IMR-90 (cell line): ENCODE measurements around the gene ADPRS. TPM values are rescaled to one million over a fixed set of nuclear protein-coding genes. Genes with fewer than 3 reads are reported as not detected.

Source experiments
- ATAC-seq: fragments of 200-7000 bp; cut with Tn5 transposase; 2 replicates; pipeline ENCODE4 v1.9.1; 2020; ENCODE audit warnings: low read depth, mild to moderate bottlenecking, moderate library complexity
- BruUV-seq: library from RNA; stranded (reverse); fragments of 400-500 nt; replicated peaks from 2 replicates; lab custom pipeline; 2021; lab: Mats Ljungman, UMichigan
- CTCF ChIA-PET: fragments of 300-600 bp; formaldehyde crosslinking; extraction: SDS; loops from one replicate; lab custom pipeline; 2021; ENCODE audit warnings: antibody characterized with exemption; lab: Yijun Ruan, JAX
- POLR2A ChIA-PET: fragments of 300-600 bp; sonication (Branson Sonifier 250); formaldehyde crosslinking; loops from one replicate; lab custom pipeline; 2022; ENCODE audit warnings: antibody characterized with exemption; ENCODE audit not compliant: unreplicated experiment; lab: Charles Lee
- DNase-seq: peaks from one replicate; pipeline ENCODE4 v3.0.0; 2013
- H2AFZ ChIP-seq: replicated peaks from 2 replicates; pipeline ENCODE3; 2013; ENCODE audit warnings: low read length, mild to moderate bottlenecking; ENCODE audit not compliant: poor library complexity
- H2AK5ac ChIP-seq: 2 replicates; pipeline ENCODE4 v1.6.1; 2013; ENCODE audit warnings: low read depth, low read length, inconsistent platforms
- H2AK9ac ChIP-seq: replicated peaks from 2 replicates; pipeline ENCODE3; 2013; ENCODE audit warnings: mild to moderate bottlenecking, low read depth, low read length, moderate library complexity; ENCODE audit not compliant: poor library complexity
- H2BK120ac ChIP-seq: 2 replicates; pipeline ENCODE4 v1.6.1; 2013; ENCODE audit warnings: low read depth, low read length, inconsistent platforms
- H2BK15ac ChIP-seq: 3 replicates; pipeline ENCODE4 v1.6.1; 2013; ENCODE audit warnings: low read depth, low read length, inconsistent platforms
- H2BK20ac ChIP-seq: 2 replicates; pipeline ENCODE4 v1.6.1; 2013; ENCODE audit warnings: low read depth, mild to moderate bottlenecking, inconsistent platforms, low read length, moderate library complexity
- H2BK5ac ChIP-seq: 2 replicates; pipeline ENCODE4 v1.6.1; 2013; ENCODE audit warnings: mild to moderate bottlenecking, low read depth, low read length, inconsistent platforms; ENCODE audit not compliant: poor library complexity, severe bottlenecking
- H3K14ac ChIP-seq: replicated peaks from 2 replicates; pipeline ENCODE4 v1.6.1; 2013; ENCODE audit warnings: low read depth, low read length, inconsistent platforms
- H3K18ac ChIP-seq: 2 replicates; pipeline ENCODE4 v1.6.1; 2013; ENCODE audit warnings: low read depth, low read length, control low read depth
- H3K23ac ChIP-seq: 2 replicates; pipeline ENCODE4 v1.6.1; 2013; ENCODE audit warnings: low read depth, low read length, inconsistent platforms
- H3K27ac ChIP-seq: 2 replicates; pipeline ENCODE4 v1.5.1; 2013; ENCODE audit warnings: mild to moderate bottlenecking, control low read depth, low read length; ENCODE audit not compliant: insufficient read depth
- H3K27me3 ChIP-seq: 2 replicates; pipeline ENCODE4 v1.6.1; 2013; ENCODE audit warnings: low read length; ENCODE audit not compliant: control insufficient read depth, insufficient read depth
- H3K36me3 ChIP-seq: 2 replicates; pipeline ENCODE4 v1.6.1; 2013; ENCODE audit warnings: low read length, mixed read lengths; ENCODE audit not compliant: control insufficient read depth, insufficient read depth
- H3K4ac ChIP-seq: 2 replicates; pipeline ENCODE4 v1.6.1; 2013; ENCODE audit warnings: low read depth, low read length, inconsistent platforms
- H3K4me1 ChIP-seq: 2 replicates; pipeline ENCODE4 v1.6.1; 2013; ENCODE audit warnings: low read length, mixed read lengths; ENCODE audit not compliant: control insufficient read depth, insufficient read depth
- H3K4me2 ChIP-seq: 2 replicates; pipeline ENCODE4 v1.6.1; 2013; ENCODE audit warnings: low read depth, mild to moderate bottlenecking, control low read depth, low read length, moderate library complexity
- H3K4me3 ChIP-seq: 2 replicates; pipeline ENCODE4 v1.5.1; 2013; ENCODE audit warnings: low read depth, mild to moderate bottlenecking, control low read depth, low read length, moderate library complexity; ENCODE audit not compliant: insufficient read depth
- H3K56ac ChIP-seq: 2 replicates; pipeline ENCODE4 v1.6.1; 2013; ENCODE audit warnings: low read length, inconsistent platforms; ENCODE audit not compliant: insufficient read depth; ENCODE audit errors: extremely low read depth
- H3K79me1 ChIP-seq, 2 experiments: 2 replicates each; pipeline ENCODE4 v1.6.1; 2013; ENCODE audit warnings: low read length in 2 of 2, inconsistent platforms in 1 of 2, low read depth in 1 of 2
- H3K9ac ChIP-seq: 2 replicates; pipeline ENCODE4 v1.6.1; 2013; ENCODE audit warnings: low read depth, low read length, control low read depth
- H3K9me1 ChIP-seq: 2 replicates; pipeline ENCODE4 v1.6.1; 2013; ENCODE audit warnings: low read length, inconsistent platforms; ENCODE audit not compliant: insufficient read depth
- H3K9me3 ChIP-seq: 2 replicates; pipeline ENCODE4 v1.6.1; 2013; ENCODE audit warnings: low read length; ENCODE audit not compliant: control insufficient read depth, insufficient read depth
- H4K20me1 ChIP-seq: 2 replicates; pipeline ENCODE4 v1.6.1; 2013; ENCODE audit warnings: low read length, inconsistent platforms; ENCODE audit not compliant: insufficient read depth
- H4K5ac ChIP-seq: 2 replicates; pipeline ENCODE4 v1.6.1; 2013; ENCODE audit warnings: mild to moderate bottlenecking, low read depth, low read length, control low read depth
- H4K8ac ChIP-seq, 2 experiments: 2 replicates each; pipeline ENCODE4 v1.6.1; 2013; ENCODE audit warnings: low read depth in 2 of 2, low read length in 2 of 2, control low read depth in 1 of 2, inconsistent platforms in 1 of 2
- H4K91ac ChIP-seq: 2 replicates; pipeline ENCODE4 v1.6.1; 2013; ENCODE audit warnings: low read depth, low read length, inconsistent platforms; ENCODE audit not compliant: insufficient read depth
- BHLHE40 ChIP-seq: fragments of 150-350 bp; IDR thresholded peaks from 2 replicates; pipeline ENCODE4 v1.6.1; 2016; ENCODE audit warnings: mild to moderate bottlenecking, low read depth, low read length
- CEBPB ChIP-seq: IDR thresholded peaks from 2 replicates; pipeline ENCODE4 v1.6.1; 2012; ENCODE audit warnings: low read depth, low read length, improper control_type of control experiment
- CHD1 ChIP-seq: IDR thresholded peaks from 2 replicates; pipeline ENCODE4 v1.6.1; 2012; ENCODE audit warnings: low read depth, low read length, improper control_type of control experiment
- CTCF ChIP-seq: conservative IDR thresholded peaks from 2 replicates; pipeline ENCODE4 v1.5.1; 2012; ENCODE audit warnings: mild to moderate bottlenecking, low read depth, low read length, improper control_type of control experiment
- ELK1 ChIP-seq: fragments of 150-350 bp; IDR thresholded peaks from 2 replicates; pipeline ENCODE4 v1.6.1; 2016; ENCODE audit warnings: low read depth, mild to moderate bottlenecking, low read length, moderate library complexity, borderline replicate concordance
- FOS ChIP-seq: fragments of 150-350 bp; IDR thresholded peaks from 2 replicates; pipeline ENCODE4 v1.6.1; 2016; ENCODE audit warnings: low read depth, low read length
- MAFK ChIP-seq: IDR thresholded peaks from 2 replicates; pipeline ENCODE4 v1.6.1; 2012; ENCODE audit warnings: low read depth, low read length, improper control_type of control experiment
- MAZ ChIP-seq: IDR thresholded peaks from 2 replicates; pipeline ENCODE4 v1.6.1; 2012; ENCODE audit warnings: low read depth, mild to moderate bottlenecking, low read length, improper control_type of control experiment, moderate library complexity, borderline replicate concordance
- MXI1 ChIP-seq: IDR thresholded peaks from 2 replicates; pipeline ENCODE4 v1.6.1; 2012; ENCODE audit warnings: low read depth, mild to moderate bottlenecking, low read length, moderate library complexity, borderline replicate concordance
- NFE2L2 ChIP-seq: fragments of 150-350 bp; IDR thresholded peaks from 2 replicates; pipeline ENCODE4 v1.6.1; 2016; ENCODE audit warnings: low read depth, mild to moderate bottlenecking, low read length
- POLR2A ChIP-seq: IDR thresholded peaks from 2 replicates; pipeline ENCODE4 v1.6.1; 2012; ENCODE audit warnings: mild to moderate bottlenecking, low read depth, low read length
- RAD21 ChIP-seq: IDR thresholded peaks from 2 replicates; pipeline ENCODE4 v1.6.1; 2012; ENCODE audit warnings: low read length, improper control_type of control experiment
- RCOR1 ChIP-seq: IDR thresholded peaks from 2 replicates; pipeline ENCODE4 v1.6.1; 2012; ENCODE audit warnings: mild to moderate bottlenecking, low read length, improper control_type of control experiment; ENCODE audit not compliant: insufficient replicate concordance
- RFX5 ChIP-seq: IDR thresholded peaks from 2 replicates; pipeline ENCODE4 v1.8.0; 2012; ENCODE audit warnings: low read depth, mild to moderate bottlenecking, low read length, moderate library complexity
- SMC3 ChIP-seq: fragments of 150-350 bp; IDR thresholded peaks from 2 replicates; pipeline ENCODE4 v1.6.1; 2016; ENCODE audit warnings: low read depth, mild to moderate bottlenecking, antibody characterized with exemption, low read length, moderate library complexity
- USF2 ChIP-seq: fragments of 150-350 bp; IDR thresholded peaks from 2 replicates; pipeline ENCODE4 v1.6.1; 2017; ENCODE audit warnings: mild to moderate bottlenecking, antibody characterized with exemption, low read length, low read depth
- WGBS, 2 experiments: methylation state at CpG; one replicate each; pipeline versions ENCODE4 v1.1.5 to v1.1.7; 2013; ENCODE audit warnings: missing lambda C conversion rate in 2 of 2; ENCODE audit not compliant: insufficient read length in 1 of 2; ENCODE audit errors: extremely low coverage in 2 of 2; 5-methylcytosine and 5-hydroxymethylcytosine counted together
- dilution Hi-C: fragments of 300-500 bp; cut with HindIII; formaldehyde crosslinking; loops from one replicate; pipeline ENCODE4 v1.14.3; 2018; ENCODE audit warnings: low sequenced_read_pairs; ENCODE audit not compliant: unreplicated experiment
- in situ Hi-C: fragments of 300-500 bp; cut with MboI; formaldehyde crosslinking; loops from 3 replicates; pipeline ENCODE4 v1.14.3; 2019; ENCODE audit warnings: low sequenced_read_pairs, inconsistent platforms, mixed read lengths
- intact Hi-C: fragments of 100-400 bp; cut with micrococcal nuclease; formaldehyde crosslinking; loops from 2 replicates; pipeline ENCODE4 v1.10.0; 2022
- polyA plus RNA-seq, 3 experiments: library from polyadenylated mRNA; depleted of rRNA; stranded (reverse); fragments of >200 nt; gene quantifications; 2 replicates each; pipeline ENCODE4 v1.2.3, GENCODE V29; 2012; ENCODE audit warnings: low replicate concordance in 1 of 3
- total RNA-seq: library from RNA; depleted of rRNA; stranded (reverse); fragments of >200 nt; gene quantifications from 2 replicates; pipeline ENCODE4 v1.2.3, GENCODE V29; 2012

ADPRS gene
- total and polyA plus RNA-seq, 2 of the 4 experiments (the other 2 are of a cell fraction) = 31.0 to 37.2 TPM

- H2AK9ac ChIP-seq = peak overlapping the region; percentile 81
- H4K8ac ChIP-seq = no peak overlapping the region
- no peaks in the 10 kb centered on the region for H3K9me1 ChIP-seq
- TF ChIP-seq RFX5 (no peak), POLR2A (no peak), MAZ (no peak), RCOR1 (no peak), CHD1 (no peak), RAD21 (no peak), MAFK (no peak), CEBPB (no peak), USF2 (no peak), MXI1 (no peak), CTCF (no peak), SMC3 (no peak), FOS (no peak), BHLHE40 (no peak), ELK1 (no peak), NFE2L2 (no peak)
- H2BK15ac ChIP-seq = no peak overlapping the region
- no peak overlapping the region for H3K4me3 ChIP-seq
- H2BK120ac ChIP-seq = no peak overlapping the region
- peaks cover 34% of the 10 kb centered on the region for H3K27me3 ChIP-seq
- no peak overlapping the region for H3K14ac ChIP-seq
- no peak overlapping the region for H3K9ac ChIP-seq
- ChIA-PET POLR2A (no interaction called here), CTCF (no interaction called here)
- ATAC-seq (no peak), DNase-seq (no peak)
- no peak overlapping the region for H3K18ac ChIP-seq
- no peak overlapping the region for H3K56ac ChIP-seq
- H3K4me2 ChIP-seq = no peak overlapping the region
- no peaks in the 10 kb centered on the region for H3K79me1 ChIP-seq
- H4K91ac ChIP-seq = no peak overlapping the region
- H3K23ac ChIP-seq = no peak overlapping the region; the same call in 1 of the 2 replicates
- BruUV-seq = no TSS peak
- peak overlapping the region; percentile 82 for H2BK5ac ChIP-seq
- no peak overlapping the region for H3K4ac ChIP-seq
- H3K27ac ChIP-seq = no peak overlapping the region
- no peak overlapping the region for H2AFZ ChIP-seq
- no peak overlapping the region for H4K5ac ChIP-seq
- peak overlapping the region; percentile 39; the same call in 1 of the 2 replicates for H2AK5ac ChIP-seq
- dilution Hi-C loops = no loop called here
- H3K36me3 ChIP-seq = no peaks in the 10 kb centered on the region
- no peaks in the 10 kb centered on the region for H3K9me3 ChIP-seq
- no peaks in the 10 kb centered on the region; the same call in 1 of the 2 replicates for H3K4me1 ChIP-seq
- 89% methylated on average over 11 of the region's 21 CpGs; no CpG with 5 or more reads in 1 of the 2 experiments for WGBS, 2 experiments
- intact Hi-C loops = no loop called here
- H2BK20ac ChIP-seq = no peak overlapping the region
- in situ Hi-C loops = no loop called here
- H4K20me1 ChIP-seq = no peaks in the 10 kb centered on the region
Observed at GRCh38 chr1:36126005-36126716, 37.5 kb downstream of the ADPRS start.
